ENCODE results near the gene NHSL2.

DNA sequence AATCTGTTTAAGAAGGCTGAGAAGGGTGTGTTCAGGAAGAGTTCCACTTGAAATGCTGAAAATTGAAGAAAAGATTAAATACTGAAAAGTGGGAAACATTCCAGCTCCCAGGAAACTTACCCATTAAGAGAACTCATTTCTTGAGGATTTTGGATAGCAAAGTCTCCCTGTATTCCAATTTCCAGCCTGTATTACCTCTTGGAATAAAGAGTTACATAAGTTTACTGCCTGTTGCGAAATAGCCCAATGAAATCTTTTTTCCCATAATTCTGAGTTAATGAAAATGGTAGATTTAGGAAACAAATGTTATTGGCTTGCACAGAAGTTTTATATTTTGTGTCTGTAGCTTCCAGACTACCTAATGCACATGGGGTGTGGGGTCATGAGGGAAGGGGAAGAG, 12.0 kb downstream of the NHSL2 start:
- TF ChIP-seq, protein P1, sequence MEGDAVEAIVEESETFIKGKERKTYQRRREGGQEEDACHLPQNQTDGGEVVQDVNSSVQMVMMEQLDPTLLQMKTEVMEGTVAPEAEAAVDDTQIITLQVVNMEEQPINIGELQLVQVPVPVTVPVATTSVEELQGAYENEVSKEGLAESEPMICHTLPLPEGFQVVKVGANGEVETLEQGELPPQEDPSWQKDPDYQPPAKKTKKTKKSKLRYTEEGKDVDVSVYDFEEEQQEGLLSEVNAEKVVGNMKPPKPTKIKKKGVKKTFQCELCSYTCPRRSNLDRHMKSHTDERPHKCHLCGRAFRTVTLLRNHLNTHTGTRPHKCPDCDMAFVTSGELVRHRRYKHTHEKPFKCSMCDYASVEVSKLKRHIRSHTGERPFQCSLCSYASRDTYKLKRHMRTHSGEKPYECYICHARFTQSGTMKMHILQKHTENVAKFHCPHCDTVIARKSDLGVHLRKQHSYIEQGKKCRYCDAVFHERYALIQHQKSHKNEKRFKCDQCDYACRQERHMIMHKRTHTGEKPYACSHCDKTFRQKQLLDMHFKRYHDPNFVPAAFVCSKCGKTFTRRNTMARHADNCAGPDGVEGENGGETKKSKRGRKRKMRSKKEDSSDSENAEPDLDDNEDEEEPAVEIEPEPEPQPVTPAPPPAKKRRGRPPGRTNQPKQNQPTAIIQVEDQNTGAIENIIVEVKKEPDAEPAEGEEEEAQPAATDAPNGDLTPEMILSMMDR (conservative IDR thresholded peaks at IDR 0.05), result no peak
- no peak for TF ChIP-seq EZH2 (IDR thresholded peaks at IDR 0.05; ENCODE audit: low read depth)

Data from PC-9 (cell line).